Transverse colon (tissue), 4 donors: ENCODE data around the gene MMP8.

Source experiments
- EP300 ChIP-seq: sonication (generic); formaldehyde crosslinking; IDR thresholded peaks from one replicate; pipeline ENCODE4 v1.6.1; 2017; ENCODE audit warnings: antibody characterized with exemption, low read depth
- POLR2A ChIP-seq: fragments of 450-650 bp; IDR thresholded peaks from one replicate; pipeline ENCODE4 v1.6.1; 2016; ENCODE audit warnings: antibody characterized with exemption, mild to moderate bottlenecking, moderate library complexity
- POLR2AphosphoS5 ChIP-seq, 3 donors: sonication (generic); formaldehyde crosslinking; IDR thresholded peaks; one replicate each; pipeline ENCODE4 v1.6.1; 2016; ENCODE audit warnings: antibody characterized with exemption in 3 of 3
- TF ChIP-seq, protein P1 (sequence below), 5 experiments: fragments of 200-600 bp in 3 of 5; fragments of 450-650 bp in 2 of 5; sonication (generic) in 3 of 5; IDR thresholded peaks; 1 replicate in 2 of 5; 2 replicates in 3 of 5; pipeline ENCODE4 v1.5.1; 2016 to 2017; ENCODE audit warnings: antibody characterized with exemption in 5 of 5, inconsistent platforms in 3 of 5, mild to moderate bottlenecking in 2 of 5, moderate library complexity in 1 of 5

DNA sequence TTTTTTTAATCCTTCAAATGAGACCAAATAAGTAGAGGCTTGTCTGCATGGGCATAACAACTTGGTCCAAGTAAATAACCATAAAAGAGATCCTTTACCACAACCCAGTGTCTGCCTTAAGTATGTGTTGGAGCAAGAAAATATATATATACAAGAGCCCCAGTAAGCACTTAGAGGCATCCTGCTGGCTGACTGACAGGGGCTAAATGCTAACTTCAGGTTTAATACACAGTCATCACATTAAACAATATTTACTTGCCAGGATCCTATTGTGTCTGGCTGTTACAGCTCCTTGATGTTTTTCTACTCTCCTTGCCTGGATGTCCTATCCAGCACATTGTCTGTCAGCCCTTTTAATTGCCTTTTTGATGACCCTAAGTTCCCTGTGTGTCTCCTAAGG, 62.1 kb downstream of the MMP8 start:
- TF ChIP-seq, protein P1, sequence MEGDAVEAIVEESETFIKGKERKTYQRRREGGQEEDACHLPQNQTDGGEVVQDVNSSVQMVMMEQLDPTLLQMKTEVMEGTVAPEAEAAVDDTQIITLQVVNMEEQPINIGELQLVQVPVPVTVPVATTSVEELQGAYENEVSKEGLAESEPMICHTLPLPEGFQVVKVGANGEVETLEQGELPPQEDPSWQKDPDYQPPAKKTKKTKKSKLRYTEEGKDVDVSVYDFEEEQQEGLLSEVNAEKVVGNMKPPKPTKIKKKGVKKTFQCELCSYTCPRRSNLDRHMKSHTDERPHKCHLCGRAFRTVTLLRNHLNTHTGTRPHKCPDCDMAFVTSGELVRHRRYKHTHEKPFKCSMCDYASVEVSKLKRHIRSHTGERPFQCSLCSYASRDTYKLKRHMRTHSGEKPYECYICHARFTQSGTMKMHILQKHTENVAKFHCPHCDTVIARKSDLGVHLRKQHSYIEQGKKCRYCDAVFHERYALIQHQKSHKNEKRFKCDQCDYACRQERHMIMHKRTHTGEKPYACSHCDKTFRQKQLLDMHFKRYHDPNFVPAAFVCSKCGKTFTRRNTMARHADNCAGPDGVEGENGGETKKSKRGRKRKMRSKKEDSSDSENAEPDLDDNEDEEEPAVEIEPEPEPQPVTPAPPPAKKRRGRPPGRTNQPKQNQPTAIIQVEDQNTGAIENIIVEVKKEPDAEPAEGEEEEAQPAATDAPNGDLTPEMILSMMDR (IDR thresholded peaks at IDR 0.05) = no peak
- TF ChIP-seq POLR2AphosphoS5 (IDR thresholded peaks at IDR 0.05) (no peak), EP300 (no peak), POLR2A (no peak)
